ENCODE measurements around the gene DCAF17. TPM values are rescaled to one million over a fixed set of nuclear protein-coding genes. Genes with fewer than 3 reads are reported as not detected.

The DCAF17 gene
- total and polyA plus RNA-seq, 2 of the 13 experiments (the other 11 are each of a cell fraction or from before 2014, with no cell fraction given), result 13.7 to 30.0 TPM

- TF ChIP-seq ZNF407 (CRISPR knock-in tag; IDR thresholded peaks at IDR 0.05; ENCODE audit: not compliant biosample characterization) (no peak), ZNF558 (CRISPR knock-in tag; IDR thresholded peaks at IDR 0.05; ENCODE audit: borderline replicate concordance) (peak; percentile 53; the same call in 1 of the 2 replicates), ZNF629 (CRISPR knock-in tag; conservative IDR thresholded peaks at IDR 0.05) (no peak), ZNF841 (CRISPR knock-in tag; IDR thresholded peaks at IDR 0.05; ENCODE audit: borderline replicate concordance) (no peak), ZNF441 (CRISPR knock-in tag; IDR thresholded peaks at IDR 0.05; ENCODE audit: borderline replicate concordance) (peak; percentile 69), ZHX2 (IDR thresholded peaks at IDR 0.05; ENCODE audit: low read depth) (no peak), ZHX2 (CRISPR knock-in tag; IDR thresholded peaks at IDR 0.05; ENCODE audit: borderline replicate concordance) (no peak), ZNF546 (CRISPR knock-in tag; conservative IDR thresholded peaks at IDR 0.05) (no peak), ZNF296 (CRISPR knock-in tag; conservative IDR thresholded peaks at IDR 0.05) (0 out of 2 replicates have a peak, but pooled peaks have one; percentile 20)
These were observed 89.3 kb downstream of the DCAF17 start (continued) for GRCh38 chr2:171523088-171524017.
